ENCODE measurements around the gene TBC1D22A.
"Not testable (repeated sequence)": the region's sequence is repeated elsewhere in the genome, so short reads cannot be mapped to it uniquely, and the experiment has no call there.

Gene TBC1D22A

GRCh38 chr22:47167921-47168320, 405.5 kb downstream of the TBC1D22A start:
- DNase-seq (ENCODE audit: low read depth in 2 of 2): not testable (repeated sequence)

GRCh38 chr22:47168441-47168840, 406.0 kb downstream of the TBC1D22A start:
- DNase-seq (ENCODE audit: low read depth in 2 of 2): no peak

- DNase-seq (ENCODE audit: low read depth in 2 of 2): no peak
Observed at GRCh38 chr22:47168900-47169800, 406.7 kb downstream of the TBC1D22A start.

GRCh38 chr22:47169801-47170140, 407.3 kb downstream of the TBC1D22A start:
- no peak for DNase-seq (ENCODE audit: low read depth in 2 of 2)

GRCh38 chr22:47170511-47171440, 408.3 kb downstream of the TBC1D22A start:
- not testable (repeated sequence) for DNase-seq (ENCODE audit: low read depth in 2 of 2)

- DNase-seq (ENCODE audit: low read depth in 2 of 2): no peak
Observed at GRCh38 chr22:47171441-47172221, 409.2 kb downstream of the TBC1D22A start.

- DNase-seq (ENCODE audit: low read depth in 2 of 2): no peak
Observed at GRCh38 chr22:47172771-47173534, 410.5 kb downstream of the TBC1D22A start.

- no peak for DNase-seq (ENCODE audit: low read depth in 2 of 2)
Observed at GRCh38 chr22:47173535-47174021, 411.1 kb downstream of the TBC1D22A start.

- DNase-seq (ENCODE audit: low read depth in 2 of 2): no peak
Observed at GRCh38 chr22:47174096-47174495, 411.6 kb downstream of the TBC1D22A start.

- no peak for DNase-seq (ENCODE audit: low read depth in 2 of 2)
Observed at GRCh38 chr22:47174671-47175112, 412.2 kb downstream of the TBC1D22A start.

GRCh38 chr22:47175151-47176025, 412.9 kb downstream of the TBC1D22A start:
- no peak for DNase-seq (ENCODE audit: low read depth in 2 of 2)

- no peak for DNase-seq (ENCODE audit: low read depth in 2 of 2)
Observed at GRCh38 chr22:47176026-47176389, 413.6 kb downstream of the TBC1D22A start.

GRCh38 chr22:47176573-47177333, 414.3 kb downstream of the TBC1D22A start:
- DNase-seq (ENCODE audit: low read depth in 2 of 2): no peak

- no peak for DNase-seq (ENCODE audit: low read depth in 2 of 2)
Observed at GRCh38 chr22:47177334-47177815, 414.9 kb downstream of the TBC1D22A start.

GRCh38 chr22:47178339-47178738, 415.9 kb downstream of the TBC1D22A start:
- DNase-seq (ENCODE audit: low read depth in 2 of 2): no peak

GRCh38 chr22:47180796-47181195, 418.3 kb downstream of the TBC1D22A start:
- DNase-seq (ENCODE audit: low read depth in 2 of 2): no peak

GRCh38 chr22:47187176-47187957, 424.9 kb downstream of the TBC1D22A start:
- no peak for DNase-seq (ENCODE audit: low read depth in 2 of 2)
